Stimulated activated naive CD4-positive, alpha-beta T cell treated with Interleukin-2 at 50 U/mL for 16 hours (primary cell): ENCODE measurements around the gene ZNF891.

Source experiments
- DNase-seq: peaks from one replicate; lab custom pipeline; 2025; lab: John Stamatoyannopoulos, UW

Gene ZNF891

GRCh38 chr12:133130038-133130807 lies at the start of gene ZNF891, which contains the start of gene ZNF10:
ZNF891 (minus strand) TSS chr12:133130274; CDS start chr12:133121918, 8,356 bp downstream.
ZNF10 (plus strand) TSS chr12:133130627; CDS start chr12:133144493, 13,866 bp downstream.
- DNase-seq = peak; percentile 95

DNA sequence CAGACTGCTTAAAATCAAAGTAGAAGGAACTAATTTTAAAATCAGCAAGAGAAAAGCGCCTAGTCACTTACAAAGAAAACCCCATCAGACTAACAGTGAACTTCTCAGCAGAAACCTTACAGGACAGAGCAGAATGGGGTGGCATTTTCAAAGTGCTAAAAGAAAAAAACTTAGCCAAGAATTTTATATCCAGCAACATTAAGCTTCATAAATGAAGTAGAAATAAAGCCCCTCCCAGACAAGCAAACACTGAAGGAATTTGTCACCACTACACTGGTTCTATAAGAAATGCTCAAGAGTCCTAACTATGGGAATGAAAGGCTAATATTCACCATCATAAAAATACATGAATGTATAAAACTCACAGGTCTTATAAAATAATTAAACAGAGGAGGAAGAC lies 44.8 kb upstream of the ZNF891 start:
- no peak for DNase-seq

DNA sequence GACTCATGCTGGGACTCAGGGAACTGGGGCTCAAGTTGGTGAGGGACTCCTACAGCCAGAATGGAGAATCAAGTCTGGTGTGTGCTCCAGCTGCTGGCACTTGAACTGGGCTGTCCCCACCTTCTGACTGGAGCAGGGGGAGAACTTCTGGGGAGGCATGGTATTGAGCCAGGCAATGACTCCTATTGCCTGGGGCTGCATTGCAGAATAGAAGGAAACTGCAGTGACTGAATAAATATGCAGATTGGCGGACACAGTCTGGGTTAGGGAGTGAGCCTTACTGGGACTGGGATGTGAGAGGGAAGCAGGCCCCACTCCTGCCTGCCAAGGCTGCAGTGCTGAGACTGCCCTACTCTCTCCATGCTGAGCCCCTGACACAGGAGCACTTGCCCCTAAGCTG lies 42.4 kb upstream of the ZNF891 start:
- DNase-seq = no peak

- DNase-seq = no peak
Observed at GRCh38 chr12:133165776-133166175, 35.7 kb upstream of the ZNF891 start.

- DNase-seq = no peak
Observed at GRCh38 chr12:133156125-133156690, 26.1 kb upstream of the ZNF891 start.

DNA sequence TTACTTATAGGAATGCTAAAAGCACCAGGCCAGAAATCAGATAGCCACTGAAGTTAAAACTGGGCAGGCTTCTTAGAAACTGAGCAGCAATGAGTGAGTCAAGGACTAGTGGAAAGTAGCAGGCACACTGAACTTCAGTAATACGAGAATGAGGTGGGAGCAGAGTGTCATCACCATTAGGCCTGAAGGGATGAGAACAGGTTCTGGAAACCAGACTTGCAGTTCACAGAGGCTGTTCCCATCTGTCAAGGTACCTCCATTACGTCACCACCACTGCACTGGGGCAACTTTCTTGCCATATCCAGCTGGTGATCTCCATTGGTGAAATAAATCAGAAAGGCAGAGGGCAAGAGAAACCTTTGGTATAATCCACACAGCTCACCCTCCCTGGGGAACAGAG lies 15.9 kb upstream of the ZNF891 start:
- no peak for DNase-seq

DNA sequence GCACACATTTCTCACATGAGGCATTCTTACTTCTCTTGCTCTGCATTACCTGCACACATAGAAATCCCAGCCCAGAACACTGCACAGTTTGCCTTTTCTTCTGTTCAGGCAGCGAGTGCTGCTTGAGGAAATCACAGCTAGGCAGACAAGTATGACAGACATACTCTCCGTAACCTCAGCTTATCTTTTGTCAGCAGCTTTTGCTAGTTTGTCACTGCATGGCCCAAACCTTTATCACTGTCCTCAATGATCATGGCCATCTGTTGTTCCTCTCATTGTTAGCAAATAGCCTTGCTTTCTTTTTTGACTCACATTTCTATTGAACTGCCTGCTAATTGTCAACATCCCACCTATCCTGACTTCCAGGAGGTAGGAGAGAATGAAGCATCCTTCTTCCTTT lies 5.7 kb upstream of the ZNF891 start:
- DNase-seq = no peak

DNA sequence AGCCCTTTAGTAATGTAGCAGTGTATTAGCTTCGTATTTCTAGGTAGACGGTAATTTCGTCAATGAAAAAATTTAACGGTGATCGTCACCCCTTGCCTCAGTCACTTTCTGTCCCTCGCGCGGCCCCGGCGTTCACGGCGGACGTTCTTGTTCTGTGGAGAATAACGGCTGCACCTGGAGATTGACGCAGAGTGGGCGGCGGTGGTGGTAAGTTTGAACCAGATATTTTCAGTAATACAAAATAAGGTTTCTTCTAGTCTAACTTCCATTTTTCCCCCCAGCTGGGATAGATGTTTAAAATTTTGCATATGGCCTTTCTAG lies 694 bp upstream of the ZNF891 start:
- DNase-seq = peak; percentile 33

- no peak for DNase-seq
Observed at GRCh38 chr12:133129368-133130037, 571 bp downstream of the ZNF891 start.

DNA sequence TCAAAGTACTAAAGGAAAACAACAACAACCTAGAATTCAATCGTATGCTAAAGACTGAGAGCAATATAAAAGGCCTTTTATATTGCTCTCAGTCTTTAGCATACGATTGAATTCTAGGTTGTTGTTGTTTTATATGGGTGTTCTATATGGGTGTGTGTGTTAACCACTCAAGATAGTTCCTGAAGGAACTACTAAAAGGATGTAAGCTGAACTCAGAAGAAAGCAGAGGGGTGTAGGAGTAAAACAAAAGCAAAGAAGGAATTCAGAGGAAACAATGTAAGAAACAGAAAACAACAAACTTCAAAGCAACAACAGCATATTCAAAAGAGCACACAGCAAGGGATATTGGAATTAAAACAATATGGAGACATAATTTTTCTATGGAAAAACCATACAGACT lies 5.4 kb downstream of the ZNF891 start:
- DNase-seq = no peak

DNA sequence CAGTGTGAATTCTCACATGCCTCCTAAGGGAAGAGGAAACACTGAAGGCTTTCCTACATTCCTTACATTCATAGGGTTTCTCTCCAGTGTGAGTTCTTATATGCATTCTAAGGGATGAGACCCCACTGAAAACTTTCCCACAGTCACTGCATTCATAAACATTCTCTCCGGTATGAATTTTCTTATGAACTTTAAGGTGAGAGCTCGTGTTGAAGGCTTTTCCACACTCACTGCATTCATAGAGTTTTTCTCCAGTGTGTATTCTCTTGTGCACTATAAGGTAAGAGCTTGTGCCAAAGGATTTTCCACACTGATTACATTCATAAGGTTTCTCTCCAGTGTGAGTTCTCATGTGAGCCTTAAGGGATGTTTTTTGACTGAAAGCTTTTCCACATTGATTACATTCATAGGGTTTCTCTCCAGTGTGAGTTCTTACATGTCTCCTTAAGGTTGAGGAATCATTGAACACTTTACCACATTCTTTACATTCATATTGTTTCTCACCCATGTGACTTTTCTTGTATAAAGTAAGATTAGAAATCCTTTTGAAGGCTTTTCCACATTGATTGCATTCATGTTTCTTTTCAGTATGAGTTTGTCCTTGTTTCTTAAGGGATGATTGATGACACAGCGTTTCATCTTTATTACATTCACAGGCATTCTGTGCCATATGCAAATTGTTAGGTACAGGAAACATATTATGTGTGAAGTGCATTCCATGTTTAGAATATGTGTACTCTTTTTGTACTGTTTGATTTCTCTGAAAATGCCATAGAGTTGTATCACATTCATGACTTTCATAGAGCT lies 9.5 kb downstream of the ZNF891 start:
- no peak for DNase-seq

DNA sequence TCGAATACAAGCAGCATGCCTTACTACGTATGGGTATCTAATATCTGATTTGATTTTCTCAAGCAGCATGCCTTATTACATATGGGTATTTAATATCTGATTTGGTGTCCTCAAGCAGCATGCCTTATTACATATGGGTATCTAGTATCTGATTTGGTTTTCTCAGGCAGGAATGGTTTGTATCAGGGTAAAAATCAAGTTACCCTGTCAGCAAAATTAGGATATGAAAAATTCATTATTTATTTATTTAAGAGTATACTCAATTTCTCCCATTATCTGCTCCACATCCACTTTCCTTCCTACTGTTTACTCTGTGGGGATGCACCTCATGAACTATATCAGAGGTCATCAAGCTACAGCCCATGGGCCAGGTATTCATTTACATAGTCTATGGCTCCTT lies 21.9 kb downstream of the ZNF891 start:
- DNase-seq = no peak

DNA sequence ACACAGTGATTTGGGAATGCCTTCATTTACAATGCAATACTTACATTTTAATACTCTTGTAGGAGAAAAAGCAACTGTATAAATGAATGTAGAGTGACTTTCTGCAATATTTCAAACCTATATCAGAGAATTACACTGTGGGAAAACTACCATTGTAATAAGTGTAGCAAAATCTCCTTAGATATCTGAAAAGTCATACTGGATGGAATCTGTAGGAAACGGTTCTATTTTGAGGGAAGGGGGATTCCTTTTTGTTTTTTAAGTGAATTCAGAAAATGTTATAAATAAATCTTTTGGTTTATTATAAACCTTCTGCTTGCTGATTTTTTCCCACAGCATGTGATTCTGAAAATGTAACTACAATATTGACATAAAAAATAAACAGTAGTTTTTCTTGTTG lies 23.0 kb downstream of the ZNF891 start:
- no peak for DNase-seq

- no peak for DNase-seq
Observed at GRCh38 chr12:133106253-133106652, 23.8 kb downstream of the ZNF891 start.

DNA sequence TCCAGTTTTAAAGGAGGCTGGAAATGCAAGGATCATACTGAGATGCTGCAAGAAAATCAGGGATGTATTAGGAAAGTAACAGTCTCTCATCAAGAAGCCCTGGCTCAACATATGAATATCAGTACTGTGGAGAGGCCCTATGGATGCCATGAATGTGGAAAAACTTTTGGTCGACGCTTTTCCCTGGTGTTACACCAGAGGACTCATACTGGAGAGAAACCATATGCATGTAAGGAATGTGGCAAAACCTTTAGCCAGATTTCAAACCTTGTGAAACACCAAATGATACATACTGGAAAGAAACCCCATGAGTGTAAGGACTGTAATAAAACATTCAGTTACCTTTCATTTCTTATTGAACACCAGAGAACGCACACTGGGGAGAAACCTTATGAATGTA lies 24.5 kb downstream of the ZNF891 start:
- DNase-seq = no peak

DNA sequence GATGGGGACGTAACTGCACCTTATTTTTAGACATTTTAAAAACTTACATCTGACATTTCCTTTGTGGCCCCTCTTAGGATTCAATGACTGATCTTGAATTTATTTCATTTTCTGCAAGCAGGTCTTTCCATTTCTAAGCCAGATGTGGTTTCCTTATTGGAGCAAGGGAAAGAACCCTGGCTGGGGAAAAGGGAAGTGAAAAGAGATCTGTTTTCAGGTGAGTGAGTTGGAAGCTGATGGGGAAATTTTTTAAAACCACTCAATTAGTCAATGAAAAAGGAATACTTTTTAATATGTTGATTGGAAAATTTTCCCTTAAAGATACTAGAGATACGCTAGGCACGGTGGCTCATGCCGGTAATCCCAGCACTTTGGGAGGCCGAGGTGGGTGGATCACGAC lies 46.7 kb downstream of the ZNF891 start:
- no peak for DNase-seq

GRCh38 chr12:133081159-133081780 lies 48.8 kb downstream of the ZNF891 start:
- no peak for DNase-seq

GRCh38 chr12:133080368-133081158 lies 49.5 kb downstream of the ZNF891 start, which contains the start of gene ZNF140:
ZNF140 (plus strand) TSS chr12:133080923; CDS start chr12:133081321, 398 bp downstream.
- peak; percentile 95 for DNase-seq

DNA sequence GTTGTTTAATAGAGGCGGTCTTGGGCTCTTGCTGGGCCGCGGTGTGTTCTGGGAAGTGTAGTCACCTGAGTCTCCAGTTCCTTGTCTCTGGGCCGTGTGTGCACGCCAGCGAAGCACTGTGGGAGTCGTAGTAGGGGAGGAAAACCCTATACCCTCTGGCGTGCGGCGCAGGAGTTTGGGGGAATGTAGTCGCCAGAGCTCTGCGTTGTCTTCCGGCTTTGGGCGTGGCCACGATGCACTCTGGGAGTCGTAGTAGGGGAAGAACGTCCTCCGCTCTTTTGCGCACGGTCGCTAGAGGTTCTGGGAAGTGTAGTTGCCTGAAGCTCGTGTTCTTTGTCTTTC lies 50.1 kb downstream of the ZNF891 start:
- DNase-seq = peak; percentile 98

DNA sequence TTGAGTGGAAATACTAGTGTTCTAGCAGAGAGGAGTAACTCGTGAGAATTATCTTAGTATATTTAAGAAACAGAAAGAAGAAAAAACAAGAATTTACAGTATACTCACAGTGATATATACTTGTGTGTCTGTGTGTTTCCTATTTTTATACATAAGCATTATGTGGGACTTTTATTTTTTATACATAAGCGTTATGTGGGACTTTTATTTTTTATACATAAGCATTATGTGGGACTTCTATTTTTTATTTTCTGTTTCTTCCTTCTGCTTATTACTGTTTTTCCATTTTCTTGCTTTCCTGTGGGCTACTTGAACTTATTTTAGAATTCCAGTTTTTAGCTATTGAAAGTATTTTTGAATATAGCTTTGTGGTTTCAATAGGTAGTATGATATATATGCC lies 56.2 kb downstream of the ZNF891 start:
- DNase-seq = no peak

DNA sequence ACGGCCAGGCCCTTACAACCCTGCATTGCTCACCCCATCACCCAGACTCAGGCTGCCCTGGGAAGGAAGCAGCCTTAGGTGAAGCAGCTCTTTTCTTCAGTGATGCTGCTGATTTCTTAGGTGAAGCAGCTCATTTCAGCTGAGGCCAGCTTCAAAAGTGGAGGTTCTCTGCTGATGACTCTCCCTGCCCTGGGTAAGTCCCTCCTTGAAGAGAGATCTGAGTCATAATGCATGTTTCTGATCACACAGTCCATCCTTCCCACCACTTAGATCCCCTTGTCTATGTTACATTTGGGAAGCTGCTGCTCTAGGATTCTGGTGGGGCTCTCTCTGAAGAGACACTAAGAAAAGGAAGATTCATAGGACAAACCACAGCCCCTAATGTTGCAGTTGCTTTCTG lies 66.5 kb downstream of the ZNF891 start:
- DNase-seq = no peak
